NCI-H146 treated with DMSO at 0.1 percent for 48 hours (cell line): Measurements from ENCODE around the gene CACNA1F.

Experiments
- DNase-seq: peaks from one replicate; lab custom pipeline; 2025; ENCODE audit not compliant: unreplicated experiment; lab: John Stamatoyannopoulos, UW

CACNA1F gene

DNA sequence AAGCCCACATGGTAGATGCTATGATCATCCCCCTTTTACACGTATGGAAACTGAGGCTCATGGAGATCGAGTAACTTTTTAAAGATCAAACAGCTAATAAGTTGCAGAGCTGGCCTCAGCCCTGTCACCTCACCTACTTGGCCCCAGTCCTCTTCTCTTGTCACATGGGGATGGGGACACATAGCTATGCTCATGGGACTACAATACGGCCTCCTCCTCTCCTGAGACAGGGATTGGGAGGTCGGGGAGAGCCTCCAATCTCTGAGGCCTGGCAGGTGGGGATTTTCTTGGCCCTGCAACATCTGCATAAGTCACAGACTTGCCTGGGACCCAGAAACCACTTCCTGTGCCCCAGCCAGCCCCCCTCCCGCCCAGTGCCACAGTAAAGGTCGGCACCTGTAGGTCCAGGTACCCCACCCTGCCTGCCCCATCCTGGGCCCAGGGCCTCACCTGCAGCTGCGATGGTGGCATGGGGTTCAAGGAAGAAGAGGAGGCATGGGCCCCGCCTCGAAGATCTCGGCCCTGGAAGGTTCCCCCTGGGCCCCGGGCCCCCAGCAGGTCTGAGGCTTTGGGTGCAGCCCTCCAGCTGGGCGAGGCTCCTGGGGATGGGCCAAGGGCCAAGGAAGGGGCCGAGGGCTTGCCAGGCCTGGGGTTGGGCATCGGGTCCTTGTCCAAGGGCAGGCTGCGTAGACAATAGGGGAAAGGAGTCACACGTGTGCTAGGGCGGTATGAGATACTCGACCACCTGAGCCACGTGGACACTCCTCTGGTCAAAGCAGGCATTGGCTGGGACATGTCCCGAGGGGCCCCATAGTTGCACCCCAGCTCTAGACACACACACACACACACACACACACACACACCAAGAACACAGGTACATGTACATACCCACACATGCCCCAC lies 25.0 kb upstream of the CACNA1F start:
- no peak for DNase-seq

- no peak for DNase-seq
Measured at GRCh38 chrX:49257074-49257790, 24.1 kb upstream of the CACNA1F start.

DNA sequence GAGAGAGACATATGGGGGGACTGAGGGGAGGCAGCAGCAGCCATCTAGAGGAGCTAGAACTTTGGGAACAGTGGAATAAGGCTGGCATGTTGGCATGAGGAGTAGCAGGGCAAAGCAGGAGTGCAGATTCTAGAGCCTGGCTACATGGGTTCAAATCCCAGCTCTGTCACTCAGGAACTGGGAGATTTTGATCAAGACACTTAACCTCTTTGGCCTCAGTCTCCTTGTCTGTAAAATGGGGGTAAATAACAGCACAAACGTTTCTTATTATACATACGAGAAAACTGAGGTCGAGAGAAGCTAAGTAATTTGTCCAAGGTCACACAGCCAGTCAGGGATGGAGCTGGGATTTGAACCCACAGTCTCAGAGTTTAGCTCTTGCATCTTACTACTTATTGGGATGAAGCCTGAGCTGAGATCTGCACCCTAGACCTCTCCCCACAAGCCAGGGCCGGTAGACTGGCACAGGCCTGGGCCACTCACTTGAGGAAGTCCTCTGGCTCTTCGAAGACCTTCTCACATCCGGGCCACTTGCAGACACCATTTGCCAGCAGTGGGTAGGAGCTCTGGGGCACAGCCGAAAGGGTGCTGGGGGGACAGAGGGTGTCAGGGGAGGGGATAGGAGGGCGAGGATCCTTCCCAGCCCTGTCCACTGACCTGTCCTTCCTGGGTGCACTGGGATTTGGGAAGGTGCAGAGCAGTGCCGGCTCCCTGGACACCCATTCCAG lies 23.3 kb upstream of the CACNA1F start:
- DNase-seq = no peak

- no peak for DNase-seq
Measured at GRCh38 chrX:49254639-49255038, 21.5 kb upstream of the CACNA1F start.

- DNase-seq = no peak
Measured at GRCh38 chrX:49251325-49251724, 18.2 kb upstream of the CACNA1F start.

DNA sequence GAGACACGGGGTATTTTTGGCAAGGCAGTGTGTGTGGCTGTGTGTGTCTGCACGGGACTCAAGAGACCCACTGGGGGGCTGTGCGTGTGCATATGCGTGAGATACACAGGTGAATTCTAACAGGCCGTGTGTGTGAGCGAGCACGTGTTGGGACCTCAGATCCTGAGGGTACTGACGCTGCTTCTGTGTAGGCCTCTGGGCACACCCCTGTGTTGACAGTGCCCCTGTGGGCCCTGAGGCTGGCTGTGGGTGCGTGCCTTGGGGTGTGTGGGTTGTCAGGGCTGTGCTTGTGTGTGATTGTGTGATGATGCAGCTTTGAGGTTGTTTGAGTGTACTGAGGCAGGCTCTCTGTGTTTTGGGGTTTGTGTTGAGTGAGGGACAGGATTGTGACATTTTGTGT lies 17.4 kb upstream of the CACNA1F start:
- DNase-seq = no peak

GRCh38 chrX:49250066-49250465 lies 16.9 kb upstream of the CACNA1F start:
- no peak for DNase-seq

- no peak for DNase-seq
Measured at GRCh38 chrX:49249616-49250015, 16.5 kb upstream of the CACNA1F start.

GRCh38 chrX:49249071-49249470 lies 15.9 kb upstream of the CACNA1F start:
- no peak for DNase-seq

DNA sequence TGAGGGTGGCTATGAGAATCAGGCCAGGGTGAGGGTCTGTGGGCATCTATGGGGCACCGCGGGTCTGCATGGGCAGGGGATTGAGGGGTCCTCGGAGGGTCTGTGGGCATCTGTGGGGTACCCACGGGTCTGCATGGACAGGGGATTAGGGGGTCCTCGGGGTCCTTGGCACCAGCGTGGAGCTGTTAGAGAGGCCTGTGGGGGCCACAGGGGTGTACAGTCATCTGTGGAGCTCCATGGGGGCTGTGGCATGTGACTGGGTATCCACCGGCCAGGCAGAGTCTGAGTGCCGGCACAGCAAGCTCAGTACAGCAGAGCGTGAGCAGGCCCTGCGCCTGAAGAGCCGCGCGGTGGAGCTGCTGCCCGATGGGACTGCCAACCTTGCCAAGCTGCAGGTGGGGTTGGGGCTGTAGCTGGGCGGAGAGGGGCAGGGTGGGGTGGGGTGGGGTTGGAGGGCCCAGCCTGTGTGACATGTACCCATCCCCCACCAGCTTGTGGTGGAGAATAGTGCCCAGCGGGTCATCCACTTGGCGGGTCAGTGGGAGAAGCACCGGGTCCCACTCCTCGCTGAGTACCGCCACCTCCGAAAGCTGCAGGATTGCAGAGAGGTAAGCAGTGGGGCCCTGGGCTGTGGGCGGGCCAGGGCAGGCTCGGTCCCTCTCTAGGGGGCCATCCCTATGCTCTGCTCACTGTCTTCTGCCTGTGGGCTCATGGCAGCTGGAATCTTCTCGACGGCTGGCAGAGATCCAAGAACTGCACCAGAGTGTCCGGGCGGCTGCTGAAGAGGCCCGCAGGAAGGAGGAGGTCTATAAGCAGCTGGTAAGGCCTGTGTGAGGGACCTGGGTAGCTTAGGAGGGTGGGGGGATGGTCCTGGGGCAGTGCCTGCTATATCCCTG lies 15.0 kb upstream of the CACNA1F start:
- DNase-seq = no peak

- no peak for DNase-seq
Measured at GRCh38 chrX:49247346-49247745, 14.2 kb upstream of the CACNA1F start.

- DNase-seq = no peak
Measured at GRCh38 chrX:49246541-49246940, 13.4 kb upstream of the CACNA1F start.

DNA sequence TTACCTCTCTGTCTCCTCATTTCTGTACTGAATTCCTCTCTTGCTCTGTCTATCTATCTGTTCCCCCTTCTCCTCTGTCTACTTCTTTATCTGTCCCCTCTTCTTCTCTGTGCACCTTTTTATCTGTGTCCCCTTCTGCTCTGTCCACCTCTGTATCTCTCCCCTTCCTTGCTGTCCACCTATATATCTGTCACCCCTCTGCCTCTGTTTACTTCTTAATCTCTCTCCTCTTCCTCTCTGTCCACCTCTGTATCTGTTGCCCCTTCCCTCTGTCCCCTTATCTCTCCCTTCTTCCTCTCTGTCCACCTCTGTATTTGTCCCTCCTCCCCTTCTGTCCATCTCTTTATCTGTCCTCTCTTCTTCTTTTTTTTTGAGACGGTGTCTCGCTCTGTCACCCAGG lies 11.1 kb upstream of the CACNA1F start:
- DNase-seq = no peak

- DNase-seq = no peak
Measured at GRCh38 chrX:49243166-49243565, 10.0 kb upstream of the CACNA1F start.

- no peak for DNase-seq
Measured at GRCh38 chrX:49242545-49243066, 9.5 kb upstream of the CACNA1F start.

GRCh38 chrX:49238735-49239134 lies 5.6 kb upstream of the CACNA1F start:
- DNase-seq = no peak

GRCh38 chrX:49237060-49237459 lies 3.9 kb upstream of the CACNA1F start:
- no peak for DNase-seq

- no peak for DNase-seq
Measured at GRCh38 chrX:49233887-49234555, 881 bp upstream of the CACNA1F start.

DNA sequence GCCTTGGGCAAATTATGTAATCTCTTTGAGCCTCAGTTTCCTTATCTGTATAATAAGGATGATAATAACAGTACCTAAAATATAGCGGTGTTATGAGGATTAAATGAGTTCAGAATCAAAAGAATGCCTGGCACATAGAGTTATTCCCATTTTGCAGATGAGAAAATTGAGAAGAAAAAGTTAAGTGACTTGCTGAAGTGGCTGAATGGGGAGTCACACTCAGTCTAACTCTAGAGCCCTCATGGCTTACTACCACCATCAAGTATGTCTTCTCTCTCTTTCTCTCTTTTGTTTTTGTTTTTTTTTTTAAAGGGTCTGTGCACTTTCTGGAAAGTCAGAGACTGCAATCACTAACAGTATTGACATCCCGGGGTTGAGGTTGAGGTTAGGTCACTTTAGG lies 615 bp downstream of the CACNA1F start:
- DNase-seq = no peak
